ENCODE data around the gene GHR.
"Not testable (repeated sequence)": the region's sequence is repeated elsewhere in the genome, so short reads cannot be mapped to it uniquely, and the experiment has no call there.

The GHR gene

GRCh38 chr5:42655982-42656650 is 232.9 kb downstream of the GHR start:
- no peak for DNase-seq

GRCh38 chr5:42656651-42657015 is 233.4 kb downstream of the GHR start:
- no peak for DNase-seq

- not testable (repeated sequence) for DNase-seq
Measured at GRCh38 chr5:42659869-42660268, 236.6 kb downstream of the GHR start.

GRCh38 chr5:42665857-42666256 is 242.6 kb downstream of the GHR start:
- no peak for DNase-seq

- no peak for DNase-seq
Measured at GRCh38 chr5:42666869-42667268, 243.6 kb downstream of the GHR start.

- no peak for DNase-seq
Measured at GRCh38 chr5:42668254-42668653, 245.0 kb downstream of the GHR start.

GRCh38 chr5:42672925-42673324 is 249.7 kb downstream of the GHR start:
- no peak for DNase-seq

GRCh38 chr5:42675602-42676001 is 252.4 kb downstream of the GHR start:
- DNase-seq = no peak

GRCh38 chr5:42676362-42676761 is 253.1 kb downstream of the GHR start:
- no peak for DNase-seq

- no peak for DNase-seq
Measured at GRCh38 chr5:42677156-42677842, 254.1 kb downstream of the GHR start.

- DNase-seq = no peak
Measured at GRCh38 chr5:42680046-42680445, 256.8 kb downstream of the GHR start.

GRCh38 chr5:42685078-42685477 is 261.8 kb downstream of the GHR start:
- DNase-seq = not testable (repeated sequence)

- no peak for DNase-seq
Measured at GRCh38 chr5:42689391-42689790, 266.2 kb downstream of the GHR start.

- no peak for DNase-seq
Measured at GRCh38 chr5:42691413-42691937, 268.2 kb downstream of the GHR start.

GRCh38 chr5:42701351-42702059 is 278.3 kb downstream of the GHR start:
- no peak for DNase-seq

GRCh38 chr5:42703238-42703637 is 280.0 kb downstream of the GHR start:
- no peak for DNase-seq

GRCh38 chr5:42715785-42716184 is 292.5 kb downstream of the GHR start:
- DNase-seq = no peak

GRCh38 chr5:42718591-42718990 is 295.4 kb downstream of the GHR start:
- no peak for DNase-seq

GRCh38 chr5:42719034-42719433 is 295.8 kb downstream of the GHR start:
- no peak for DNase-seq

- no peak for DNase-seq
Measured at GRCh38 chr5:42720251-42720650, 297.0 kb downstream of the GHR start.

GRCh38 chr5:42721484-42721883 is 298.2 kb downstream of the GHR start:
- DNase-seq = no peak

GRCh38 chr5:42734531-42735058 is 311.4 kb downstream of the GHR start:
- not testable (repeated sequence) for DNase-seq

- DNase-seq = no peak
Measured at GRCh38 chr5:42740920-42741319, 317.7 kb downstream of the GHR start.

- DNase-seq = no peak
Measured at GRCh38 chr5:42745426-42745825, 322.2 kb downstream of the GHR start.

Data from NCI-H1105 (cell line).